ENCODE measurements around the gene LGALS4. TPM values are rescaled to one million over a fixed set of nuclear protein-coding genes. Genes with fewer than 3 reads are reported as not detected.

LGALS4 gene
- total RNA-seq, 1 donor from 2014 or later: not detected

DNA sequence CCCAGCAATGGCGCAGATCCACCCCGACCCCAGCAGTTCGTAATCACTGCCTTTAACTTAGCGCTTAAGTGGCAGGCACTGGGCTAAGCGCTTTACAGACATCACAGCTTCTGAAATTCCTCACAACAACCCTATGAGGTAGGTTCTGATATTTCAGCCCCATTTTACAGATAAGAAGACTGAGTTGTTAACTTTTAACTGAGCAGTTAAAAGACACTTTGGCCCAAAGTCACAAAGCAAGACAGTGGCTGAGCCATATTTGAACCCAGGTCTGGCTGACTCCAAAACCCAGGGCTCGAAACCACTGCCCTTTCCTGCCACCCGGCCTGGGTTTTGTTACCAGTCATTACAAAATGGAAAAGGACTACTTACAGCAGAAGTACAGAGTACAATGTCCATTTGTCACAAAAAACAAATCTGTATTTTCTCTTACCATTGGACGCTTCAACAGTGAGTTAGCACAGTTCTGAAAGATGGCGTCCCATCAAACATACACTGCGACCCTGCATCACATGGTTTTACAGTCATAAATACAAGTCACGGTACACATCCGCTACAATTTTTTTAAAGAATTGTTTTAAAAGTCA lies 28.5 kb upstream of the LGALS4 start:
- Mint-ChIP-seq H3K36me3 (ENCODE audit: low read depth) (peaks cover 70% of the 10 kb centered on the region), H3K4me3 (ENCODE audit: unreplicated experiment) (no peak overlapping the region), H3K27ac (ENCODE audit: unreplicated experiment) (no peak overlapping the region), H3K4me1 (ENCODE audit: low read depth) (peaks cover 19% of the 10 kb centered on the region), H3K9me3 (ENCODE audit: low read depth) (no peaks in the 10 kb centered on the region), H3K27me3 (ENCODE audit: low read depth) (no peaks in the 10 kb centered on the region)
- no peak for TF ChIP-seq CTCF (IDR thresholded peaks at IDR 0.05)
- no peak for DNase-seq (ENCODE audit: low spot score)

DNA sequence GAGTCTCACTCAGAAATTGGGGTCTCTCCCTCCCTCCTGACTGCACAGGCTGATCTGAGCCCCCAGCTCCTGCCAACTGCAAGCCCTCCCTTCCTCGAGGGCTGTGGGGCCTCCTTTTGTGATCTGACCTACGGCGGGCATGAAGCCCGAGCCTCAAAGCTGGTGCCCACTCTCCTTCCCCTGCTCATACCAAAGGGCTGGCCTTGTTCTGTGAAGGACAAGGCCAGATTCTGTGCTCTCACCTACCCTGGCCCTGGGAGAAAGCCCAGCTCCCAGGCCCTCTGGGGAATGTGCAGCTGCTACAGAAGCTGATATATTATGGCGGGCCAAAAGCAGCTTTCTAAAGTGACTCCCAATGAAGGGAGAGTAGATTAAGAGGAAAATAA lies 27.8 kb upstream of the LGALS4 start:
- no peak for TF ChIP-seq CTCF (IDR thresholded peaks at IDR 0.05)
- DNase-seq (ENCODE audit: low spot score): no peak
- Mint-ChIP-seq H3K36me3 (ENCODE audit: low read depth) (peaks cover 67% of the 10 kb centered on the region), H3K4me3 (ENCODE audit: unreplicated experiment) (no peak overlapping the region), H3K4me1 (ENCODE audit: low read depth) (peaks cover 24% of the 10 kb centered on the region), H3K9me3 (ENCODE audit: low read depth) (no peaks in the 10 kb centered on the region), H3K27me3 (ENCODE audit: low read depth) (no peaks in the 10 kb centered on the region), H3K27ac (ENCODE audit: unreplicated experiment) (no peak overlapping the region)

DNA sequence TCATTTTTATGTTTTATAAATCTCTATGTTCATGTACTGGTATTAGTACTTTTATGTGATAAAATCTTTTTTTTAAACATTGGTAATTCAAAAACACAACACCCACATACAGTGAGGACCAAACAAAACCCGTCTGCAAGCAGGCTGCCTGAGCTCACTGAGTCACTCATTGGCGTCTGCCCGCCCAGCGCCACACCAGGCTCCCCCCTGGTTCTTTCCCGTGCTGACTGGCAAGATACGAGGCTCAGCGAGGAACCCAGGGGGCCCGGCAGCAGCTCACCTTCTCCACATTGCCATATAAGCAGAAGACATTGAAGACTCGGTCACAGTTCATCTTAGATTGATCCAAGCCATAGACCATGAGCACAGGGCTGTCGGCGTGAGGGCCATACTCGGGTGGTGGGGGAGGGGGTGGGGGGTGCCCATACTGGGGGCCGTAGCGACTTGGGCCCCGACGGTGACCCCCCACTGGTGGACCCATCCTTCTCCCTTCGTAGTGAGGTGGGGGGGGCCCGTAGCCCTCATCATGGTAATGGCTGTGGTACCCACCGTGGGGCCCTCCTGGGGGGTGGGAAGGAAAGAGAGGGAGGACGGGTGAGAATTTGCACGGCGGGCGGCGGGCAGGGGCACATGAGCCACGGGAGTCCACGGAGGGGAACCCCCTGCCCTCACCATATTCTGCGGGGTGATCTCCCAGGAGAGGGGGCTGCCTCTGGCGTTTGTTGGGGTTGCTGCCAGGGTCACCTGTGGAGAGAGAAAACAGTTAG lies 27.3 kb upstream of the LGALS4 start:
- H3K27me3 Mint-ChIP-seq (ENCODE audit: low read depth): no peaks in the 10 kb centered on the region
- no peak for DNase-seq (ENCODE audit: low spot score)
- no peak for TF ChIP-seq CTCF (IDR thresholded peaks at IDR 0.05)
- no peaks in the 10 kb centered on the region for H3K9me3 Mint-ChIP-seq (ENCODE audit: low read depth)
- H3K4me1 Mint-ChIP-seq (ENCODE audit: low read depth): peaks cover 26% of the 10 kb centered on the region
- no peak overlapping the region for H3K4me3 Mint-ChIP-seq (ENCODE audit: unreplicated experiment)
- peaks cover 63% of the 10 kb centered on the region for H3K36me3 Mint-ChIP-seq (ENCODE audit: low read depth)
- peak overlapping the region; percentile 32 for H3K27ac Mint-ChIP-seq (ENCODE audit: unreplicated experiment)

GRCh38 chr19:38838986-38839761 lies 26.4 kb upstream of the LGALS4 start:
- Mint-ChIP-seq H3K27ac (ENCODE audit: unreplicated experiment) (peak overlapping the region; percentile 66), H3K9me3 (ENCODE audit: low read depth) (no peaks in the 10 kb centered on the region), H3K36me3 (ENCODE audit: low read depth) (peaks cover 59% of the 10 kb centered on the region), H3K4me1 (ENCODE audit: low read depth) (peaks cover 26% of the 10 kb centered on the region), H3K4me3 (ENCODE audit: unreplicated experiment) (no peak overlapping the region), H3K27me3 (ENCODE audit: low read depth) (no peaks in the 10 kb centered on the region)
- no peak for DNase-seq (ENCODE audit: low spot score)
- TF ChIP-seq CTCF (IDR thresholded peaks at IDR 0.05): no peak

GRCh38 chr19:38838208-38838985 lies 25.7 kb upstream of the LGALS4 start:
- TF ChIP-seq CTCF (IDR thresholded peaks at IDR 0.05): no peak
- Mint-ChIP-seq H3K4me3 (ENCODE audit: unreplicated experiment) (no peak overlapping the region), H3K27ac (ENCODE audit: unreplicated experiment) (peak overlapping the region; percentile 66)

More at GRCh38 chr19:38838208-38838985, 25.7 kb upstream of the LGALS4 start:
- Mint-ChIP-seq H3K4me1 (ENCODE audit: low read depth) (peaks cover 26% of the 10 kb centered on the region), H3K9me3 (ENCODE audit: low read depth) (no peaks in the 10 kb centered on the region), H3K27me3 (ENCODE audit: low read depth) (no peaks in the 10 kb centered on the region), H3K36me3 (ENCODE audit: low read depth) (peaks cover 51% of the 10 kb centered on the region)
- DNase-seq (ENCODE audit: low spot score): no peak
